GM13976 (cell line): ENCODE data around the gene TECTB.
"Not testable (repeated sequence)": the region's sequence is repeated elsewhere in the genome, so short reads cannot be mapped to it uniquely, and the experiment has no call there.

Experiments
- DNase-seq: peaks from one replicate; pipeline ENCODE4 v3.0.0; 2012; ENCODE audit warnings: low spot score
- in situ Hi-C: fragments of 300-500 bp; cut with MboI; formaldehyde crosslinking; loops from one replicate; pipeline ENCODE4 v1.12.0; 2022; ENCODE audit warnings: low sequenced_read_pairs, mixed read lengths, inconsistent platforms; ENCODE audit not compliant: unreplicated experiment
- TF ChIP-seq, protein P1 (sequence below): IDR thresholded peaks from 2 replicates; pipeline ENCODE4 v1.5.1; 2012; ENCODE audit warnings: borderline replicate concordance, mild to moderate bottlenecking; ENCODE audit not compliant: insufficient read depth; ENCODE audit errors: extremely low read depth, missing control alignments, control extremely low read depth

The TECTB gene

DNA sequence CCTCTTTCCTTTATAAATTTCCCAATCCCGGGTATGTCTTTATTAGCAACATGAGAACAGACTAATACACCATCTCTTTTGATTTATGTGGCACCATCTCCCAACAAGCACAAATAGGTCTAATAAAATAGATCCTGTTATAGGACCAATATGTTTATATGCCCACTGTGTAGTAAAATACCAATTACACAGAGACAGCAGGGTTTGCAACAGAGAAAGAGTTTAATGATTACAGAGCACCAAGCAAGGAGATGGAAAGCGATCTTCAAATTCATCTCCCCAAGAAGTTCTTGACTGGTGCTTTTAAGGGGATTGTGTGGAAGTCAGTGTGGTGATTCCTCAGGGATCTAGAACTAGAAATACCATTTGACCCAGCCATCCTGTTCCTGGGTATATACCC lies 33.5 kb upstream of the TECTB start:
- TF ChIP-seq, protein P1, sequence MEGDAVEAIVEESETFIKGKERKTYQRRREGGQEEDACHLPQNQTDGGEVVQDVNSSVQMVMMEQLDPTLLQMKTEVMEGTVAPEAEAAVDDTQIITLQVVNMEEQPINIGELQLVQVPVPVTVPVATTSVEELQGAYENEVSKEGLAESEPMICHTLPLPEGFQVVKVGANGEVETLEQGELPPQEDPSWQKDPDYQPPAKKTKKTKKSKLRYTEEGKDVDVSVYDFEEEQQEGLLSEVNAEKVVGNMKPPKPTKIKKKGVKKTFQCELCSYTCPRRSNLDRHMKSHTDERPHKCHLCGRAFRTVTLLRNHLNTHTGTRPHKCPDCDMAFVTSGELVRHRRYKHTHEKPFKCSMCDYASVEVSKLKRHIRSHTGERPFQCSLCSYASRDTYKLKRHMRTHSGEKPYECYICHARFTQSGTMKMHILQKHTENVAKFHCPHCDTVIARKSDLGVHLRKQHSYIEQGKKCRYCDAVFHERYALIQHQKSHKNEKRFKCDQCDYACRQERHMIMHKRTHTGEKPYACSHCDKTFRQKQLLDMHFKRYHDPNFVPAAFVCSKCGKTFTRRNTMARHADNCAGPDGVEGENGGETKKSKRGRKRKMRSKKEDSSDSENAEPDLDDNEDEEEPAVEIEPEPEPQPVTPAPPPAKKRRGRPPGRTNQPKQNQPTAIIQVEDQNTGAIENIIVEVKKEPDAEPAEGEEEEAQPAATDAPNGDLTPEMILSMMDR: no peak
- in situ Hi-C loops: no loop called here
- no peak for DNase-seq

DNA sequence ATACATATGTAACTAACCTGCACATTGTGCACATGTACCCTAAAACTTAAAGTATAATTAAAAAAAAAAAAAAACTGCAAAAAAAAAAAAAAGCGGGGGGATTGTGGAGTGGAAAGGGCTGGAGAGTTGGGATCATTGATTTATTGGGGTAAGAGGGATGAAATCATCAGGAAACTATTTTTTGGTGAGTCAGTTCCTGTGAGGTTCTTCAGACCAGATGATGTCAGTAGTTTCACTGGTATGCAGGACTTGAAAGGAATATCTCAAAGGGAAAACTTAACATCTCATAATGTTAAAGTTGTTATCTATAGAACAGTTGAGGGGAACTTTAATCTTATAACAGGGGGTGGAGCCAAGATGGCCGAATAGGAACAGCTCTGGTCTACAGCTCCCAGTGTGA lies 32.6 kb upstream of the TECTB start:
- TF ChIP-seq, protein P1: no peak
- DNase-seq: no peak
- in situ Hi-C loops: no loop called here

DNA sequence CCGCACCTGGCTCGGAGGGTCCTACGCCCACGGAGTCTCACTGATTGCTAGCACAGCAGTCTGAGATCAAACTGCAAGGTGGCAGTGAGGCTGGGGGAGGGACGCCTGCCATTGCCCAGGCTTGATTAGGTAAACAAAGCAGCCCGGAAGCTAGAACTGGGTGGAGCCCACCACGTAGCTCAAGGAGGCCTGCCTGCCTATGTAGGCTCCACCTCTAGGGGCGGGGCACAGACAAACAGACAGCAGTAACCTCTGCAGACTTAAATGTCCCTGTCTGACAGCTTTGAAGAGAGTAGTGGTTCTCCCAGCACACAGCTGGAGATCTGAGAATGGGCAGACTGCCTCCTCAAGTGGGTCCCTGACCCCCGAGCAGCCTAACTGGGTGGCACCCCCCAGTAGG lies 32.0 kb upstream of the TECTB start:
- DNase-seq, in situ Hi-C loops: not testable (repeated sequence)

DNA sequence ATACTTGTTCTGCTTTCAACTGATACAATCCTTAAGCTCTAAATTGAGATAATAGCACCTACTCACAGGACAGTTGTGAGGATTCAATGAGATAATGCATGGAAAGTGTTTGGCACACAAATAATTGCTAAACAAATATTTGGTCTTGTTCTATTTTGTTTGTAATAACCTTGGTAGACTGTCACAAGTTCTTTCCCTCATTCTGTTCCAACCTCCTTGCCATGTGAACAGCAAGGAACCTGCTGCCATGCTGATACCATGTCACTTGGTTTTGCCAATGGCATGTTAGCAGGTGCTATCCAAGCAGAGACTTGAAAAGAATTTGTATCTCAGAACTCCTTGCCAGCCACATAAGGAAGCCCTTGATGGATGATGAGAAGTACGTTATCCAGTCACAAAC lies 24.8 kb upstream of the TECTB start:
- in situ Hi-C loops: no loop called here
- DNase-seq: no peak
- TF ChIP-seq, protein P1: no peak

DNA sequence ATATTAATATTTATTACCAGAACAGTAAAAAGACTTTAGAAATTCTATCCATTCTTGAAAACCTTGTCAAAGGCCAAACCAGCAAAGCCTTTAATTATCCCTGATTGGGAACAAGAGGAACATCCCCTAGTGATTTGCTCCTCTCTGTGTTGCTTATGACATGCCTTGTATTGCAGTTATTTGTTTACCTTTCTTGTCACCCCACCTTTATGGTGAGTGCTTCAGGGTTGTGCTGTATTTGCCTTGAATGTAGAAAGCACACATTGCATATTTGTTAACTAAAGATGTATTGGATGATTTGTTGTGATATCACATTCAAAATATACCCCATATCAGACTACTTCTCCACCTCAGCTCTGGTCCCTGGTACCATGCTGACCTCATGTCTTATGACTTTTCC lies 23.5 kb upstream of the TECTB start:
- no peak for DNase-seq
- in situ Hi-C loops: no loop called here
- TF ChIP-seq, protein P1: no peak

DNA sequence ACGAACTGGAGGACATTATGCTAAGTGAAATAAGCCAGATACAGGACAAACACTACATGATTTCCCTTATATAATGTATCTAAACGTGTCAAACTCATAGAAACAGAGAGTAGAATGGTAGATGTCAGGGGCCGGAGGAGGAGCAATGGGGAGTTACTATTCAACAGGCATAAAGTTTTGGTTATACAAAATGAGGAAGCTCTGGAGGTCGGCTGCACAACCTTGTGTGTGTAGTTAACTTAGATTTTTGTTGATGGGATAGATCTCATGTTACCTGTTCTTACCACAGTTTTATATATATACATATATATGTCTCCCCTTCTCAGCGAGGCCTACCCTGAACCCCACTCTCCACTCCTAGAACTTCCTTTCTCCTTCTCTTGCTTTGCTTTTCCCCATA lies 22.4 kb upstream of the TECTB start:
- TF ChIP-seq, protein P1: no peak
- DNase-seq: no peak
- in situ Hi-C loops: no loop called here

DNA sequence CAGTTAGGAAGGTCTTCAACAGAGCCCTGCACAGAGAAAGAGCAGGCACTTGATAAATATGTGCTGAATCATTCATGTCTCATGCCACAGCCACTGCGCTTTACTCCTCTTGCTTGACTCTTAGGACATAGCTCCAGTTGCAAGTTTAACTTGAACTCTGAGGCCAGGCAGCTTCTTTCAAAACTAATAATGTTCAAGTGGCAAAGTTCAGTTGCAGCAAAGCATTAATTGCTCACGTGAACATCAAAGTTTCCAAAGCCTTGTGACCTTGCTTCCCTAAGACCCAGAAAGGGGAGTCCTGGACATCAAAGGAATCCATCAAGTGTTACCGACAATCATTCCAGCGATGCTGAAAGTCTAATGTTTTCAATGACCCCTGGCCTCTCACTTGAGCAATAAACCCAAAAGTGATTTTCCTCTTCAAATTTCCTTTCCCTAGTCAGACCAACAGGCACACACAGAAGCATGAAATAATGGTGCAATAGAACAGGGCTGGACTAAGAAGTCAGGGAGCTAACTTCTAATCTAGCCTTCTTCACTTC lies 21.8 kb upstream of the TECTB start:
- in situ Hi-C loops: no loop called here
- TF ChIP-seq, protein P1: no peak
- no peak for DNase-seq
